Prostate gland (tissue), 2 donors: ENCODE results near the gene BCL7B. TPM values are rescaled to one million over a fixed set of nuclear protein-coding genes. Genes with fewer than 3 reads are reported as not detected.
"Not testable (repeated sequence)": the region's sequence is repeated elsewhere in the genome, so short reads cannot be mapped to it uniquely, and the experiment has no call there.

ENCODE experiments used
- DNase-seq: peaks from one replicate; pipeline ENCODE4 v3.0.0-alpha.2; 2019; ENCODE audit warnings: low spot score
- H3K27ac ChIP-seq, 2 donors: fragments of 200-600 bp; sonication (generic); 2 replicates each; pipeline ENCODE4 v1.5.1; 2017 to 2019
- H3K27me3 ChIP-seq: fragments of 200-600 bp; sonication (generic); replicated peaks from 2 replicates; pipeline ENCODE4 v1.5.1; 2019; ENCODE audit not compliant: insufficient read depth
- H3K36me3 ChIP-seq, 2 donors: fragments of 200-600 bp; sonication (generic); 1 replicate in 1 of 2; 2 replicates in 1 of 2; pipeline versions ENCODE4 v1.5.1 to v1.8.1; 2017 to 2019
- H3K4me1 ChIP-seq: fragments of 200-600 bp; sonication (generic); replicated peaks from 2 replicates; pipeline ENCODE4 v1.5.1; 2019
- H3K4me3 ChIP-seq, 2 donors: fragments of 200-600 bp; sonication (generic); 2 replicates each; pipeline ENCODE4 v1.5.1; 2017 to 2019
- H3K9me3 ChIP-seq: fragments of 200-600 bp; sonication (generic); 2 replicates; pipeline ENCODE4 v1.5.1; 2017
- CTCF ChIP-seq, 4 experiments: fragments of 200-600 bp in 2 of 4; fragments of 450-650 bp in 2 of 4; sonication (generic) in 2 of 4; IDR thresholded peaks; 1 replicate in 3 of 4; 2 replicates in 1 of 4; pipeline ENCODE4 v1.5.1; 2016 to 2019; ENCODE audit warnings: antibody characterized with exemption in 4 of 4, mild to moderate bottlenecking in 2 of 4, moderate library complexity in 2 of 4
- POLR2A ChIP-seq: fragments of 450-650 bp; IDR thresholded peaks from one replicate; pipeline ENCODE4 v1.6.1; 2016; ENCODE audit warnings: antibody characterized with exemption, mild to moderate bottlenecking
- POLR2AphosphoS5 ChIP-seq: sonication (generic); formaldehyde crosslinking; IDR thresholded peaks from one replicate; pipeline ENCODE4 v1.6.1; 2017; ENCODE audit warnings: antibody characterized with exemption
- WGBS: methylation state at CpG from one replicate; pipeline ENCODE4 v1.1.5; 2018; 5-methylcytosine and 5-hydroxymethylcytosine counted together
- intact Hi-C: fragments of 100-400 bp; cut with DNase I; formaldehyde crosslinking; loops from one replicate; pipeline ENCODE4 v1.14.2; 2022
- total RNA-seq, 2 donors: library from RNA; depleted of rRNA; stranded (reverse); fragments of >200 nt; gene quantifications; one replicate each; pipeline ENCODE4 v1.1.0, GENCODE V29; 2016

Gene BCL7B
- total RNA-seq, 2 donors from 2014 or later: 78.7 to 105 TPM

GRCh38 chr7:73593207-73594045 lies 35.9 kb upstream of the BCL7B start:
- DNase-seq: no peak
- no peak overlapping the region for H3K4me3 ChIP-seq
- H3K36me3 ChIP-seq: no peaks in the 10 kb centered on the region
- H3K4me1 ChIP-seq: no peaks in the 10 kb centered on the region
- H3K9me3 ChIP-seq: no peaks in the 10 kb centered on the region
- 75% methylated on average over 14 of the region's 14 CpGs for WGBS
- no peak for TF ChIP-seq POLR2A
- no peak for TF ChIP-seq CTCF (IDR thresholded peaks at IDR 0.05)
- no peak for TF ChIP-seq POLR2AphosphoS5
- intact Hi-C loops: no loop called here
- no peak overlapping the region for H3K27ac ChIP-seq
- no peaks in the 10 kb centered on the region for H3K27me3 ChIP-seq

GRCh38 chr7:73586911-73587310 lies 29.4 kb upstream of the BCL7B start:
- intact Hi-C loops: no loop called here
- Histone ChIP-seq H3K4me3 (no peak overlapping the region), H3K27ac (no peak overlapping the region), H3K36me3 (no peaks in the 10 kb centered on the region), H3K4me1 (no peaks in the 10 kb centered on the region), H3K9me3 (no peaks in the 10 kb centered on the region), H3K27me3 (no peaks in the 10 kb centered on the region)
- no peak for DNase-seq
- 96% methylated on average over 12 of the region's 12 CpGs for WGBS
- TF ChIP-seq POLR2A (no peak), CTCF (IDR thresholded peaks at IDR 0.05) (no peak), POLR2AphosphoS5 (no peak)

- 48% methylated on average over 2 of the region's 2 CpGs for WGBS
- Histone ChIP-seq H3K4me1 (no peaks in the 10 kb centered on the region), H3K27me3 (no peaks in the 10 kb centered on the region), H3K9me3 (no peaks in the 10 kb centered on the region), H3K4me3 (no peak overlapping the region), H3K27ac (no peak overlapping the region), H3K36me3 (no peaks in the 10 kb centered on the region)
- intact Hi-C loops: no loop called here
- TF ChIP-seq POLR2AphosphoS5 (no peak), POLR2A (no peak), CTCF (IDR thresholded peaks at IDR 0.05) (no peak)
- DNase-seq: no peak
Measured at GRCh38 chr7:73585196-73585595, 27.7 kb upstream of the BCL7B start.

- 89% methylated on average over 6 of the region's 6 CpGs for WGBS
- TF ChIP-seq POLR2AphosphoS5: no peak
- no peak for TF ChIP-seq CTCF (IDR thresholded peaks at IDR 0.05)
- no peak for TF ChIP-seq POLR2A
- intact Hi-C loops: no loop called here
Measured at GRCh38 chr7:73582664-73583202, 25.2 kb upstream of the BCL7B start.

GRCh38 chr7:73581006-73581405 lies 23.5 kb upstream of the BCL7B start:
- H3K4me3 ChIP-seq, H3K27ac ChIP-seq, H3K36me3 ChIP-seq, intact Hi-C loops, DNase-seq, H3K9me3 ChIP-seq, H3K27me3 ChIP-seq, H3K4me1 ChIP-seq: not testable (repeated sequence)
- WGBS: 89% methylated on average over 9 of the region's 9 CpGs

More at GRCh38 chr7:73582664-73583202, 25.2 kb upstream of the BCL7B start:
- Histone ChIP-seq H3K27ac (no peak overlapping the region), H3K9me3 (no peaks in the 10 kb centered on the region), H3K27me3 (no peaks in the 10 kb centered on the region), H3K4me3 (no peak overlapping the region), H3K36me3 (no peaks in the 10 kb centered on the region), H3K4me1 (no peaks in the 10 kb centered on the region)
- no peak for DNase-seq
